ENCODE results near the gene LIN37.

GRCh38 chr19:35801828-35802227, 53.5 kb downstream of the LIN37 start:
- TF ChIP-seq, protein P1, sequence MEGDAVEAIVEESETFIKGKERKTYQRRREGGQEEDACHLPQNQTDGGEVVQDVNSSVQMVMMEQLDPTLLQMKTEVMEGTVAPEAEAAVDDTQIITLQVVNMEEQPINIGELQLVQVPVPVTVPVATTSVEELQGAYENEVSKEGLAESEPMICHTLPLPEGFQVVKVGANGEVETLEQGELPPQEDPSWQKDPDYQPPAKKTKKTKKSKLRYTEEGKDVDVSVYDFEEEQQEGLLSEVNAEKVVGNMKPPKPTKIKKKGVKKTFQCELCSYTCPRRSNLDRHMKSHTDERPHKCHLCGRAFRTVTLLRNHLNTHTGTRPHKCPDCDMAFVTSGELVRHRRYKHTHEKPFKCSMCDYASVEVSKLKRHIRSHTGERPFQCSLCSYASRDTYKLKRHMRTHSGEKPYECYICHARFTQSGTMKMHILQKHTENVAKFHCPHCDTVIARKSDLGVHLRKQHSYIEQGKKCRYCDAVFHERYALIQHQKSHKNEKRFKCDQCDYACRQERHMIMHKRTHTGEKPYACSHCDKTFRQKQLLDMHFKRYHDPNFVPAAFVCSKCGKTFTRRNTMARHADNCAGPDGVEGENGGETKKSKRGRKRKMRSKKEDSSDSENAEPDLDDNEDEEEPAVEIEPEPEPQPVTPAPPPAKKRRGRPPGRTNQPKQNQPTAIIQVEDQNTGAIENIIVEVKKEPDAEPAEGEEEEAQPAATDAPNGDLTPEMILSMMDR (conservative IDR thresholded peaks at IDR 0.05; ENCODE audit: low read depth, low read length) = no peak
- no peak for TF ChIP-seq EZH2 (IDR thresholded peaks at IDR 0.05; ENCODE audit: borderline replicate concordance, low read depth, low read length, poor library complexity, severe bottlenecking)
